K562 treated with DMSO at 1 percent for 24 hours (cell line): ENCODE data around the gene LDLR. TPM values are rescaled to one million over a fixed set of nuclear protein-coding genes. Genes with fewer than 3 reads are reported as not detected.

ENCODE experiments used
- total RNA-seq: library from RNA; unstranded; fragments of 300-600 nt; gene quantifications from 2 replicates; pipeline ENCODE4 v1.2.3, GENCODE V29; 2022; ENCODE audit warnings: low read depth; ENCODE audit not compliant: insufficient read depth

The LDLR gene
- total RNA-seq: 45.5 and 50.5 TPM in 2 replicates

GRCh38 chr19:11089254-11090013 is at the start of gene LDLR:
TSS of gene LDLR (plus strand) at chr19:11089463. CDS start at chr19:11089549, 86 bp downstream.

GRCh38 chr19:11155373-11156120 is 66.3 kb downstream of the LDLR start, which contains the start of gene SPC24:
TSS of gene SPC24 (minus strand) at chr19:11155782. CDS start at chr19:11155776, 6 bp downstream.

Other genes starting within 250 kb of the LDLR start
- 1.1 and 1.5 TPM in 2 replicates for gene C19orf38, start 241.0 kb upstream of the LDLR start, total RNA-seq
- 80.5 and 84.1 TPM in 2 replicates for gene CARM1, start 217.9 kb upstream of the LDLR start, total RNA-seq
- gene YIPF2, start 160.8 kb upstream of the LDLR start, total RNA-seq: 106 and 108 TPM in 2 replicates
- 55.9 and 57.1 TPM in 2 replicates for gene TIMM29, start 160.7 kb upstream of the LDLR start, total RNA-seq
- 126 and 136 TPM in 2 replicates for gene SMARCA4, start 128.4 kb upstream of the LDLR start, total RNA-seq
- 40.1 and 40.5 TPM in 2 replicates for gene SPC24, start 66.3 kb downstream of the LDLR start, total RNA-seq
- gene KANK2, start 108.1 kb downstream of the LDLR start, total RNA-seq: 44.3 and 58.6 TPM in 2 replicates
- gene ANGPTL8, start 150.2 kb downstream of the LDLR start, total RNA-seq: not detected in 2 replicates
- gene DOCK6, start 173.1 kb downstream of the LDLR start, total RNA-seq: 12.1 and 12.5 TPM in 2 replicates
- not detected in 2 replicates for gene TSPAN16, start 206.7 kb downstream of the LDLR start, total RNA-seq